HepG2 (cell line): ENCODE data around the gene USP27X.

Experiments used
- BRF2 ChIP-seq: sonication (generic); formaldehyde crosslinking; IDR thresholded peaks from 2 replicates; pipeline ENCODE4 v1.8.1; 2022; ENCODE audit warnings: mild to moderate bottlenecking, missing genetic modification reagents
- CHD2 ChIP-seq: IDR thresholded peaks from 2 replicates; pipeline ENCODE4 v1.6.1; 2011; ENCODE audit warnings: low read depth, low read length, improper control_type of control experiment
- CTCF ChIP-seq: sonication (generic); formaldehyde crosslinking; IDR thresholded peaks from 2 replicates; pipeline ENCODE4 v1.5.0; 2020; ENCODE audit warnings: mild to moderate bottlenecking, missing genetic modification reagents, moderate library complexity
- MAFK ChIP-seq, 2 experiments: IDR thresholded peaks in 1 of 2; conservative IDR thresholded peaks in 1 of 2; 2 replicates each; pipeline ENCODE4 v1.6.1; 2011; ENCODE audit warnings: improper control_type of control experiment in 2 of 2, low read length in 2 of 2
- RNF219 ChIP-seq: sonication (generic); formaldehyde crosslinking; IDR thresholded peaks from 2 replicates; pipeline ENCODE4 v1.5.0; 2020; ENCODE audit warnings: mild to moderate bottlenecking, missing genetic modification reagents
- SIN3B ChIP-seq: fragments of 150-350 bp; IDR thresholded peaks from 2 replicates; pipeline ENCODE4 v1.6.1; 2014; ENCODE audit warnings: low read length
- SNAPC2 ChIP-seq: sonication (generic); formaldehyde crosslinking; IDR thresholded peaks from 2 replicates; pipeline ENCODE4 v1.8.1; 2022; ENCODE audit warnings: mild to moderate bottlenecking, missing genetic modification reagents
- TCF7L2 ChIP-seq: IDR thresholded peaks from 2 replicates; pipeline ENCODE4 v1.6.1; 2011; ENCODE audit warnings: mild to moderate bottlenecking, low read depth, low read length, moderate library complexity
- USF2 ChIP-seq, 2 experiments: sonication (generic) in 1 of 2; formaldehyde crosslinking in 1 of 2; IDR thresholded peaks; 2 replicates each; pipeline versions ENCODE4 v1.5.1 to v1.6.1; 2011 to 2020; ENCODE audit warnings: borderline replicate concordance in 1 of 2, low read depth in 1 of 2, low read length in 1 of 2, mild to moderate bottlenecking in 1 of 2, missing genetic modification reagents in 1 of 2, moderate library complexity in 1 of 2
- ZNF343 ChIP-seq: sonication (generic); formaldehyde crosslinking; IDR thresholded peaks from 2 replicates; pipeline ENCODE4 v1.4.0; 2020; ENCODE audit warnings: mild to moderate bottlenecking, missing genetic modification reagents
- ZNF460 ChIP-seq: sonication (generic); formaldehyde crosslinking; IDR thresholded peaks from 2 replicates; pipeline ENCODE4 v1.5.1; 2020; ENCODE audit warnings: missing genetic modification reagents, mild to moderate bottlenecking, borderline replicate concordance

- no peak for TF ChIP-seq RNF219 (CRISPR knock-in tag)
- no peak for TF ChIP-seq ZNF343 (CRISPR knock-in tag)
- TF ChIP-seq SIN3B: no peak
- TF ChIP-seq BRF2 (CRISPR knock-in tag): no peak
- no peak for TF ChIP-seq CTCF (CRISPR knock-in tag)
- TF ChIP-seq TCF7L2: no peak
- no peak for TF ChIP-seq MAFK (conservative IDR thresholded peaks at IDR 0.05 in 1 of 2, IDR thresholded peaks at IDR 0.05 in 1 of 2; ENCODE audit: low read length in 2 of 2)
- no peak for TF ChIP-seq USF2 (IDR thresholded peaks at IDR 0.05; ENCODE audit: low read depth, low read length)
- no peak for TF ChIP-seq USF2 (CRISPR knock-in tag; IDR thresholded peaks at IDR 0.05; ENCODE audit: borderline replicate concordance)
- no peak for TF ChIP-seq CHD2
- no peak for TF ChIP-seq SNAPC2 (CRISPR knock-in tag)
- TF ChIP-seq ZNF460 (CRISPR knock-in tag): no peak
These were observed 21.8 kb downstream of the USP27X start for GRCh38 chrX:49901048-49901447.
